NCI-H128 (cell line): ENCODE data around the gene MAL.

Source experiments
- DNase-seq: peaks from one replicate; lab custom pipeline; 2025; ENCODE audit not compliant: unreplicated experiment; lab: John Stamatoyannopoulos, UW

MAL gene

GRCh38 chr2:94996305-94997100 lies 29.0 kb upstream of the MAL start:
- DNase-seq, result no peak

- DNase-seq, result no peak
Observed at GRCh38 chr2:94997981-94998930, 27.3 kb upstream of the MAL start.

GRCh38 chr2:94999431-94999883 lies 26.1 kb upstream of the MAL start:
- no peak for DNase-seq

- DNase-seq, result no peak
Observed at GRCh38 chr2:95001051-95001562, 24.4 kb upstream of the MAL start.

- DNase-seq, result no peak
Observed at GRCh38 chr2:95001701-95002100, 23.8 kb upstream of the MAL start.

- DNase-seq, result no peak
Observed at GRCh38 chr2:95002498-95002897, 23.0 kb upstream of the MAL start.

GRCh38 chr2:95004287-95004686 lies 21.2 kb upstream of the MAL start:
- no peak for DNase-seq

GRCh38 chr2:95004711-95005110 lies 20.8 kb upstream of the MAL start:
- DNase-seq, result no peak

- DNase-seq, result no peak
Observed at GRCh38 chr2:95005726-95006125, 19.8 kb upstream of the MAL start.

GRCh38 chr2:95006588-95006987 lies 18.9 kb upstream of the MAL start:
- no peak for DNase-seq

GRCh38 chr2:95007031-95007609 lies 18.4 kb upstream of the MAL start:
- no peak for DNase-seq

GRCh38 chr2:95007822-95008221 lies 17.7 kb upstream of the MAL start:
- DNase-seq, result no peak

- no peak for DNase-seq
Observed at GRCh38 chr2:95008306-95008705, 17.2 kb upstream of the MAL start.

- no peak for DNase-seq
Observed at GRCh38 chr2:95008996-95009395, 16.5 kb upstream of the MAL start.

- DNase-seq, result no peak
Observed at GRCh38 chr2:95009412-95009811, 16.1 kb upstream of the MAL start.

GRCh38 chr2:95010126-95010525 lies 15.4 kb upstream of the MAL start:
- no peak for DNase-seq

GRCh38 chr2:95010718-95011117 lies 14.8 kb upstream of the MAL start:
- no peak for DNase-seq

- DNase-seq, result no peak
Observed at GRCh38 chr2:95012881-95013550, 12.5 kb upstream of the MAL start.

GRCh38 chr2:95013726-95014125 lies 11.8 kb upstream of the MAL start:
- DNase-seq, result no peak

- DNase-seq, result no peak
Observed at GRCh38 chr2:95014126-95014708, 11.3 kb upstream of the MAL start.
